ENCODE measurements around the gene NTN3.
"Not testable (repeated sequence)": the region's sequence is repeated elsewhere in the genome, so short reads cannot be mapped to it uniquely, and the experiment has no call there.

NTN3 gene

GRCh38 chr16:2466667-2467527 is 4.2 kb upstream of the NTN3 start:
- no peak for DNase-seq

GRCh38 chr16:2467528-2468232 is 3.4 kb upstream of the NTN3 start:
- no peak for DNase-seq

- DNase-seq = no peak
Observed at GRCh38 chr16:2468233-2468724, 2.8 kb upstream of the NTN3 start.

- DNase-seq = no peak
Observed at GRCh38 chr16:2468725-2469398, 2.2 kb upstream of the NTN3 start.

GRCh38 chr16:2469399-2470233 is 1.5 kb upstream of the NTN3 start:
- no peak for DNase-seq

DNA sequence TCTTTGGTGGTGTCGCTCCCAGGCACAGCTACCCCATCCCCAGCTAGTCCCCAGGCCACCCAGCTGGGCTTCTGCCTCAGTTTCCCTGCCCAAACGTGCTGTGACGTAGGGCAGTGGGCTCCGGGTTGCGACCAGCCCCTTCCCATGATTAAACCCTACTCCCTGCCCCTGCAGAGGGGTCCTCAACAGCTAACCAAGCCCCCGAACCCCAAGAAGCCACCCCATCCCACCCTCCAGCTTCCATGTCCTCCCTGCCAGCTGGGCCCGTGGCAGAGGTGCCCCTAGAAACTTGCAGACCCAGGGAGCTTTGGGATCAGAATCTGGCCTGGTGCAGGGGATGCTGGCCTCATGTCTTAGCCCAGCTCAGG is 879 bp upstream of the NTN3 start:
- DNase-seq = no peak

DNA sequence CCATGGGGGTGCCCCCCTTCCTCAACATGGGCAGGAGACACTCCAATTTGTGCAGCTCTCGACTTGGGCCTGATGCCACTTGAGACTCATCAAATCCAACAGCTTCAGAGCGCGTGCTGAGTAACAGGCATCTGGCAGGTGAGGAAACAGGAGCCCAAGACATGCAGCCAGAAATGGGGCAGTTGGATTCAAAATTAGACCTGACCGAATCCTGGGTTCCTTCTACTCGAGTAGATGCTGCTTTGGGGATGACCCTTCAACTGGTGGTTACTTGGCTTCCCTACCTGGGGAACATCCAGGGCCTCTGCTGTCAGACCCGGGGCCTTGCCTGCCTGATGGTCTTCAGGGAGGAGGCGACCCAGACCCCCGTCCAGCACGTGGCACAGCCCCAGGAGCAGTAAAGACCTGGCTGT is 488 bp upstream of the NTN3 start:
- DNase-seq = no peak

- no peak for DNase-seq
Observed at GRCh38 chr16:2471653-2472487, 773 bp downstream of the NTN3 start.

DNA sequence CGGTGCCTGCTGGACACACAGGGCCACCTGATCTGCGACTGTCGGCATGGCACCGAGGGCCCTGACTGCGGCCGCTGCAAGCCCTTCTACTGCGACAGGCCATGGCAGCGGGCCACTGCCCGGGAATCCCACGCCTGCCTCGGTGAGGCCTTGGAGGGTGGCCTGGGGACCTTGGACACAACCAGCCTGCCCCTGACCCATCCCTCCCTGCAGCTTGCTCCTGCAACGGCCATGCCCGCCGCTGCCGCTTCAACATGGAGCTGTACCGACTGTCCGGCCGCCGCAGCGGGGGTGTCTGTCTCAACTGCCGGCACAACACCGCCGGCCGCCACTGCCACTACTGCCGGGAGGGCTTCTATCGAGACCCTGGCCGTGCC is 1.4 kb downstream of the NTN3 start:
- no peak for DNase-seq

- no peak for DNase-seq
Observed at GRCh38 chr16:2472885-2473445, 1.9 kb downstream of the NTN3 start.

GRCh38 chr16:2473446-2473926 is 2.4 kb downstream of the NTN3 start:
- no peak for DNase-seq

- peak in 1 of 2 donors; percentile 64 for DNase-seq
Observed at GRCh38 chr16:2473999-2474876, 3.1 kb downstream of the NTN3 start.

DNA sequence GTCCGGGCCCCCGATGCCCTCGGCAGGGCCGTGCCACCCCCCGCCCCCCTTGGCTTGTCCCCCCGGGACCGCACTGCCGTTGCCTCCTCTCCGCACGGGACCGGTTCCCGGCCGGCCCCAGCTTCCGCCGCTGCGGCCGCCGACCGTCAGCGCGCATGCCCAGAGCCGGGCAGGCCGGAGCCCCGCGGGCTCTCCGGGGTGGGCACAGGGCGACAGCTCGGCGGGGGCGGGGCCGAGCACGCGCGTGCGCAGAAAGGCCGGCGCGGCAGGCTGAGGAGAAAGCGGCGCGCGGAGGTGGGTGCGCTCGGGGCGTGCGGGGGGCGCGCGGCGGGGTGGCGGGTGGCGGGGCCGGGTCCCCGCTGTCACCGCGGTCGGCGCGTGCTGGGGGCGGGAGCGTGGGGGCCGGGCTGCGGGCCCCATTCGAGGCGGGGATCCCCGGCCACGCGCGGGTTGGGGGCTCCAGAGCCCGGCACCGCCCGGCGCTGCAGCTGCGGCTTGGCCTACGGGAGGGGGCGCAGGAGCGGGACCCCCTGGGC is 3.8 kb downstream of the NTN3 start, which contains the start of gene TBC1D24:
TBC1D24 (plus strand) TSS at position 251 of the 536 bp plus-strand sequence. CDS start 21,022 bp downstream, outside the sequence.
- peak; percentile 20 to 51 for DNase-seq

DNA sequence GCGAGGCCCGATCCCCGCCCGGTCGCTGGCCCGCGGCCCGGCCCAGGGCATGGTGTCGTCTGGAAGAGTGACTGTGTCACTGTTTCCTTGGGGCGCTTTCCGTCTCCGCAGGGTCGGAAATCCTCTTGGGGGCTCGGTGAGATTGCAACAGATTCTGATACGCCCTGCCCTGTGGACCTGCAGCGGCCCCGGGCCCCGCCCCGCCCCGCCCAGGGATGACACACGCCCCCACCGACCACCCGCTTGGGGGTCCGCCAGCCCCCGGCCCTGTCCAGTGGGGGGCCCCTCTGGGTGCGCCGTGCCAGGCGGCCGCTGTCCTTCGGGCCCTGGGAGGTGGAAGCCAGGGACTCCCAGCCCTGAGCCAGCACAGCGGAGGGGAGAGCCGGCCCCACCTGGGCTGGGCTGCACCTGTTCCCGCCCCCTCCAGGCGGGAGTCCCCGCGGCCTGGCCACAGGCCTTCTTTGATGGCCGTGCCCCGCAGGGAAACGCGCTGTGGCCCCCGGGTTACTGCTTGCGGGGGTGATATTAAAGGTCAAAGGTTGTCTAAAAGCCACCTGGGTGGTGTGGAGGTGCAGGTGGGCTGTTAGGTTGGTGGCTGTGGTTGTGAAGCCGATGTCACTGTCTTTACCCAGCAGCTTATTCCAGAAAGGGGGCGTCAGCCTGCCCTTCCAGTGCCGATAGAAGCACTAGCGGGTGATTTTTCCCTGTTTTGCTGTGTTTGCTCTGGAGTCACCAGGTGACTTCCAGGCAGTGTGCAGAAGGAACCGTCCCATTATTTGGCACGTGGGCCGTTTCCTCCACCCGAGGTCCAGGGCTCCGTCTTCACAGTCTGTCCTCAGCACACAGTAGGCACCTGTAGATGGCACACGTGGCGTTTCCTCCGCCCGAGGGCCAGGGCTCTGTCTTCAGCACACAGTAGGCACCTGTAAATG is 4.6 kb downstream of the NTN3 start:
- peak in 1 of 2 donors; percentile 20 for DNase-seq

DNA sequence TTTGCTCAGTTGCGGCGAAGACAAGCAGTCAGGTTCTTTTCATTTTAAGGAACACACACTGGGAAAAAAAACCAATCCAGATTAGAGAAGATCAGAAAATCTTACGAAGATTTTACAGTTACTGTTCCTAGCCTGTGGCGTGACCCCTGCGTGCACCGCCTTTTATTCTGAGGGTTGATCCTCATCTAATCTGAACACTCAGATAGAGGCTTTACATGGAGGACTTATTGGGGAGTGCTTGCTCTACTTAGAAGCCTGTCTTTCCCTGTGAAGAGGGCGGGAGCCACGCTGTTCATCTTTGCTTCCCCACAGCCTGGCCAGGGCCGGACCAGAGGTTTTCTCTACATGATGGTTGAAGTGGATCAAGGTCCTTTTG is 5.2 kb downstream of the NTN3 start:
- DNase-seq = no peak

- no peak for DNase-seq
Observed at GRCh38 chr16:2476741-2477140, 5.6 kb downstream of the NTN3 start.

GRCh38 chr16:2477327-2477726 is 6.2 kb downstream of the NTN3 start:
- no peak for DNase-seq

- no peak for DNase-seq
Observed at GRCh38 chr16:2478279-2478678, 7.2 kb downstream of the NTN3 start.

- DNase-seq = not testable (repeated sequence)
Observed at GRCh38 chr16:2479996-2480395, 8.9 kb downstream of the NTN3 start.

Measured in bone marrow (tissue), 2 donors.